Stimulated activated CD8-positive, alpha-beta memory T cell treated with anti-CD3 and anti-CD28 coated beads, Interleukin-12 subunit alpha, Interleukin-12 subunit beta, amount 100 ng/mL, for 24 hours (primary cell): ENCODE measurements around the gene RCOR3.
"Not testable (repeated sequence)": the region's sequence is repeated elsewhere in the genome, so short reads cannot be mapped to it uniquely, and the experiment has no call there.

ENCODE experiments used
- DNase-seq: peaks from one replicate; pipeline ENCODE4 v3.0.0-alpha.2; 2020; ENCODE audit errors: extremely low read depth

The RCOR3 gene

DNA sequence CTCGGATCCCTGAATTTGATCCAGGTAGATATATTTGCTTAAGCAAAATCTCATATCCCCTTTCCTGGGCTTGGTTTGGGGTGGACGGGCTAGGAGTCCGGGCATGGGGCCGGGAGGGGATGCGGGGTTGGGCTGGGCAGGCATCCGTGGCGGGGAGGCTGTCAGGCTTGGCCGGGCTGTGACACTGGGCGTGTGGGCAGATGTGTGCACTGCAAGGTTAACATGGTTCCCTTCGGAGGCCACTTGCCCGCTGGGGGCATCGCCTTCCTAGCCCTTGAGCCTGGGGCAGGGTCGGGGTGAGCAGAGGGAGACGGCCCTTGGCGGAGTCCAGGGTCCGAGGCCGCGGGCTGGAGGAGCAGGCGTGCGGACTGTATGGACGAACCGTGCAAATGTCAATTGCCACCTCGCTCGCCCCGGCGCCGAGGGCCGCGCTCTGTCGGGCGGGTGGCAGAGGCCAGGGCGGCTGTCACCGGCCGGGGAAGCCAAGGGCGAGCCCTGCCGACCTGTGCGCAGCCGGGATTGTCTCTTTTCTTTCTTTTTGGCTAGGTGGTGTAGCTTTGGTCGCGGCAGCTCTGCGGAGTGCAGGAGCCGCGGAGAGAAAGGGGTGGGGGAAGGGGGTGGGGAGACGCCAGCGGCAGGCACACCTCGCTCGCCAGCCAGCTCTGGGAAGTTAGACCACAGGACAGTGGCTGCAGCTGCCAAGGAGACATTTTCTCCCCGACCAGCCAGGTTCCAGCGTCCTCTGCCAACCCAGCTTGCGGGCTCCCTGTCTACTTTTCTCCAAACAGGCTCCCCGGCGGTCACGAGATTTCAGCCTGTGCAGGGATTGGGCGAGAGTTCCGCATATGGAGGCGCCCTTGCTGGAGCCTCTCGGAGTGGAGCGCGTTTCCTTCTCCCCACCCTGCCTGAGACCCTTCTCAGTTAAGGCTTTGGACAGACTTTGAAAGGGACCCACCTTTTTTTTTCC lies 1.3 kb downstream of the RCOR3 start:
- peak; percentile 32 for DNase-seq

DNA sequence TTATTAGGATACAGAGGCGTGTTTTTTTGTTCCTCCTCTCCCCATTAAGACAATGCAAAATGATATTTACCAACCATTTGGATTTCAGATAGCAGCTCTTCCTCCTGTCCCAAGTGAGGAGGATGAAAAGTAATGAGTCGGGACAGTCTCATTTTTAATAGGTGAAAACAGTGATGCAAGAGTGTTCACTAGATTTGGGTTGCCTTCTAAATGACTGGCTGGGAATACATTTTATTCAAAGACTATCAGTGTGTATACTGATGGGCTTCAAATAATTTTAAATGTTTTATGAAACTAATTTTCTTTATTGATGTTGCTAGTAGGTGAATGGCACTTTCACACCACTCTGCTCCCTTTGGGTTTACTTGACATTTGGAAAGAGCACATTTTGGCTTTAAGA lies 2.1 kb downstream of the RCOR3 start:
- no peak for DNase-seq

GRCh38 chr1:211263022-211263421 lies 3.9 kb downstream of the RCOR3 start:
- DNase-seq = not testable (repeated sequence)

DNA sequence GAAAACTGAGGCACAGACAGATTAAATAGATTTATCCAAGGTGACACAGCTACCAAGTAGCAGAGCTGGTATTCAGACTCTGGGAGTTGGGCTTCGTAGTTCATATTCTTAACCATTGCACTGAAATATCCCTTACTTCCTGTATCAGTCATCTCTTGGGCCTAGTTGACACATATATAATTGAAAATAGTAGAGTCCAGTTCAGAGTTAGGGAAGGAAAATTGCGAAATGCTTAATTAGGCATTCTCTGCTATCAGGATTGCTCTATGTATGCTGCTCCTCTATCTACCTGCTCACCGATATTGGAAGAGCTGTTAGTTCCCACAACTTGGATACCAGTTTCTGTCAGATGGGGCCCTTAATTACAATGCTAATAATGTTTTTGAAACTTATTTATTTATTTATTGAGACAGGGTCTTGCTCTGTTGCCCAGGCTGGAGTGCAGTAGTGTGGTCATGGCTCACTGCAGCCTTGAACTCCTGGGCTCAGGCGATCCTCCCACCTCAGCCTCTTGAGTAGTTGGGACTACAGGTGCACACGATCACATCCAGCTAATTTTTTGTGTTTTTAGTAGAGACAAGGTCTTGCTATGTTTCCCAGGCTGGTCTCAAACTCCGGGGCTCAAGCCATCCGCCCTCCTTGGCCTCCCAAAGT lies 8.2 kb downstream of the RCOR3 start:
- no peak for DNase-seq

GRCh38 chr1:211279340-211279739 lies 20.2 kb downstream of the RCOR3 start:
- no peak for DNase-seq

DNA sequence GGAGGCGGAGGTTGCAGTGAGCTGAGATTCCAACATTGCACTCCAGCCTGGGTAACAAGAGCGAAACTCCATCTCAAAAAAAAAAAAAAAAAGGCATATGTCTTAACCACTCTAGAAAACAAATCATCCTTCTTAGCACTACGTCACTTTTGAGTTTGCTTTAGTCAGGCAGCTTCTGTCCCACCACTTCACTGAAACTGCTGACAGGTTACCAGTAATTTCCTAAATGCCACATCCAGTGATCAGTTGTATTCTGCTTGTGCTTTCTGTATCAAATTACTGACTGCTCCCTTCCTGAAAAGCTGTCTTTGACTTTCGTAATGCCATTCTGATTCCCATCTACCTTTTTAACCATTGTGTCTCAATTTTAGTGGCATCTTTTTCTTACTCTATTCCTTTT lies 21.7 kb downstream of the RCOR3 start:
- no peak for DNase-seq

DNA sequence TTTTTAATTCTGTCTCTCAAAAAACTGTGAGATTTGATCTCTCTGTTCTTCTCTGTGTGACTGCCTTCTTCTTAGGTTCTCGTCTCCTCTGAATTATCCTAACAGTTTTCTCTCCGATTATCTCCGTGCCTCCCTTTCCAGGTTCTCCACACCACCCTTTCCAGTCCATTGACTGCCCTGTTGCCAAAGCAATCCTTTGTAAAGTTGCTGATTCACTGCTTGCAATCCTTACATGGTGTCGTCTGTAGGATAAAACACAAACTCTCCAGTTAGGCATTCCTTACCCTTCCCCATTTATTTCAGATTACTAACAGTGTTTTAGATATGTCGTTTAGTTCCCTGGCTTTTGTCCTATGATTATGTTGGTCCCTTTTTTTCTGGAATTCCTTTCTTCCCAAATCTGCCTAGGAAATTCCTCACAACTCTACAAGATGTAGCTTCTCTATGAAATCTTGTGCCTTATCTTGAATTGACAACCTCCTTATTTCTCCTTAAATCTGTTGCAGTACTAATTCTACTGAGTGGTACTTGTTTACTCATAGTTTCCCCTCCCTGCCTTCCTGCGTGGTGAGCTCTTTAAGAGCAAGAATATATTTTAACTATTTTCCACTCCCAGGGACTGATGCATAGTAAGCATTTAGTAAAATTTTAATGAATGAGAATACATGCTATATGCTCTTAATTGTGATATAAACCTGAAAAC lies 22.3 kb downstream of the RCOR3 start:
- no peak for DNase-seq

DNA sequence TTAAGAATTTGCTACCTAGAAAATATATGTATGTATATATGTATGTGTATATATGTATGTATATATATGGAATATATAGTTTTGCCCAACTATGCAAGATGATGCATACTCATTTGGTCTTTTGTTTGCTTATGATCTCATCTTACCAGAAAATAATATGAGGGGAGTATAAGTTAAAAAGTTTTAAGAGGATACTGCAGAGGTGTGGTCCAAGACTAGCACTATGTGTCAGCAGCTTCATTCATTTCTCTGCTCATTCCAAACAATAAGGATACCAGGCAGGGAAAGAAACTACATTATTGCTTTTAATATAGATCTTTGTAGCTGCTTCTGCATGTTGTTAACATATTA lies 22.8 kb downstream of the RCOR3 start:
- no peak for DNase-seq

DNA sequence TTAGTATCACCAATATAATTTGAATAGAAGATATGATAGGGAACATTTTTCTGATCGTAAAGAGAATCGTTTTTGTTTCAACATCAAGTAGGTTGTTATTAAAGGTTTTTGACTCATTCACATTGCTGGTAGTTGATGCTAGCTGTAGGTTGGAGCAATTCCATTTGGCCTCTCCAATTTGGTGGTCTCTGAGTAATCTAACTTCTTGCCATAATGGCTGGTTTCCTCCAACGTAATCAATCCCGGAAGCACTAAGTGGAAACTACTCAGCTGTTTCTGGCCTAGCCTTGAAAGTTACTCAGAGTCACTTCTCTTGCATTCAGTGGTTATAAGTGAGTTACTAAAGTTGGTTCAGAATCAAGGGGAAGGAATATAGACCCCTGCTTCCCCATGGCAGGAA lies 26.0 kb downstream of the RCOR3 start:
- no peak for DNase-seq

GRCh38 chr1:211287218-211287617 lies 28.1 kb downstream of the RCOR3 start:
- no peak for DNase-seq

- no peak for DNase-seq
These were observed 33.2 kb downstream of the RCOR3 start for GRCh38 chr1:211292411-211292810.

DNA sequence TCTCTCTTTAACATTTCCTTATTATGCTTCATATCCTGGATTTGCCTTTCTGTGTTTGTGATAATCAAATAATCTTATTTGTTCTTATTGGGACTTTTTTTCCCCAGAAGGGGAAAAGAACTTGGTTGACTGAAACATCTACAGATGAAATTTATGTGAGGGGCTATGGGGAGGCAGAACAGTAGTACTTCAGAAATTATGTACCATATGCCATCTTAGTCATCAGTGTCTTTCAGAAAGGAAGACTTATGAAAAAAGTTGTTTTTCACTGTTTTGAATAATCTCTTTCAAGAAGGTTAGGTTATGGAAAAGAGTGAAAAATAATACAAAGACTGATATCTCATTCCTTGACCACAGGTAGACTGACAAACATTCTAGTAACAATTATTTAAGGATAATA lies 37.2 kb downstream of the RCOR3 start:
- no peak for DNase-seq

DNA sequence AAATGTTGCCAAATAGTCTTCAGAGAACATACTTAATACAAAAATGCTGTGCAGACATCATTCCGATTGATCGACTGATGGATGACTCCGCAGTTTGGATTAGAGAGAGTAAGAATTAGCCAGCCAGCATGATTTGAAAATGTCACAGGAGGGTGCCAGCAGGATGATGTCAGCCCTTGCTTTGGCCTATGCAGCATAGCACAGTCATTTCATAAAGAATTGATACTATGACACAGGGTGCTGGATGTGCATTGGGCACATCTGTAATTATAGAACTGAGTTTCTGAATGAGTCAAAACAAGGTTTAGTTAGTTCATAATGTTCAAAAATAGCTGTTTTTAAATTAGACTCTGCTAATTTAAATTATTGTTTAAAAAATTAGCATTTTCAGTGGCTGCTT lies 45.9 kb downstream of the RCOR3 start:
- DNase-seq = no peak

GRCh38 chr1:211309617-211310016 lies 50.5 kb downstream of the RCOR3 start:
- no peak for DNase-seq

GRCh38 chr1:211313392-211313791 lies 54.2 kb downstream of the RCOR3 start:
- DNase-seq = no peak

GRCh38 chr1:211318576-211319280 lies 59.6 kb downstream of the RCOR3 start:
- no peak for DNase-seq

DNA sequence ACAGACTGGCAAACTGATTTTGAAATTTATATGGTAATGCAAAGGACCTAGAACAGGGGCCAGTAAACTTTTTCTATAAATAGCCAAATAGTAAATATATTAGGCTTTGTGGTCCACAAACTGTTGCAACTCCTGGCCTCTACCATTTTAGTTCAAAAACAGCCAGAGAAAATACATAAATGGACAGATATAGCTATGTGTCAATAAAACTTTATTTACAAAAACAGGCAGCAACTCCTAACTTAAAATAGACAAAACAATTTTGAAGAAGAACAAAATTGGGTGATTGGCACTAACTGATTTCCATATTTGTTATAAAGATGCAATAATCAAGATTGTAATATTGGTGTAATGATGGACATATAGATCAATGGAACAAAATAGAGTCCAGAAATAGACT lies 60.7 kb downstream of the RCOR3 start:
- DNase-seq = no peak

DNA sequence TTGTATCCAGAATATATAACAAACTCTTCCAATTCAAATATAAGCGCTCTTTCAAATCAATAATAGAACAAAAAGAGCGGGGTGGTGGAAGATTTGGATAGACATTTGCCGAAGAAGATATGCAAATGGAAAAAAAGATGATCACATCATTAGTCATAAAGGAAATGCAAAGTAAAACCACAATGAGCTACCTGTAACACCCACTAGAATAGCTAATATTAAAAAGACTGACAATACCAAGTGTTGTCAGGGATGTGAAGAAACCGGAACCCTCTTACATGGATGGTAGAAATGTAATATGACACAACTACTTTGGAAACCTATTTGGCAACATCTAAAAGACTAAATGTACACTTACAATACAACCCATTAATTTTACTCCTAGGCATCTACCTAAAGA lies 61.8 kb downstream of the RCOR3 start:
- no peak for DNase-seq

- DNase-seq = not testable (repeated sequence)
These were observed 62.5 kb downstream of the RCOR3 start for GRCh38 chr1:211321646-211322045.

DNA sequence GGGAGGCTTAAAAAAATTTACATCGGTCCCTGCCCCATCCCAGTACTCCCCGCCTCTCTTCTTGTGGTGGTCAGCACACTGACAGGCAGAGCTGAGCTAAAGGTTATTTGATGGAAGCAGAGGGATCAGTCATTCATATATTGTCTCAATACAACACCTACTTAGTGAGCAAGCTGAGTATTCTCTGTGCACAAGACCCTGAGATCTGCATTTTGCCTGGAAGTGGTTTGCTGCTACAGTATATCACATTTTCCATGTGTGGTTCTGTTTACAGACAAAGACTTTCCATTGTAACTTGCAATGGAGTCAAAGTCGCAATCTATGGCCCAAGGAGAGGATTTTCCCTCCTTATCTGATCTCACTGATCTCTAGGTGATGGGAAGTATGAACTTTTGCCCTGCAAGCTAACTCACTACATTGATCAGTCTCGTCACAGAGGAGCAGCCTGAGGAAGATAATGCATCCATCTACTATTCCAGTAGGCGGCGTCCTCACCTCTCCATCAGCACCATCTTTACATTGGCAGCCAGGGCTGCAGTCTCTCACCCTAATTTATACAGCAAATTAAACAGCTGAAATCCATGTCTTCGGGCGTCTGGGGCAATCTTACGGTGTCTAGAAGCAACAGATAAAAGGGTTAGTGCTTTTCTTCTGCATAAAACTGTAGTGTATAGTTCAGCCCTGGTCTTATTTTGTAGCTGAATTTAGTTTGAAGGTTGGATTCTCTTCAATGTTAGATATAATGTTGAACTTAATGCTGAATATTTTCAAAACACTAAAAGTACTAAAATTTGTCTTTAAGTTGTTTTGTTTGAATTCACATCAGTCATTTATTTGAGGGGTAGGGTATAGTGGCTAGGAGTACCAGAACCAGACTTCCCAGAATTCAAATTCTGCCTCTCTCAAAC lies 64.2 kb downstream of the RCOR3 start:
- DNase-seq = no peak
